Right lobe of liver (tissue), 6 donors: ENCODE measurements around the gene MGA. TPM values are rescaled to one million over a fixed set of nuclear protein-coding genes. Genes with fewer than 3 reads are reported as not detected.
A peak's percentile ranks its signal among the peaks of the same experiment; 100 is the strongest.

Source experiments
- ATAC-seq, 4 donors: fragments of 200-7000 bp; cut with Tn5 transposase; one replicate each; pipeline ENCODE4 v1.9.1; 2020; ENCODE audit warnings: mild to moderate bottlenecking in 4 of 4, moderate library complexity in 4 of 4
- DNase-seq, 3 donors: peaks; one replicate each; pipeline ENCODE4 v3.0.0-alpha.2; 2020
- H3K27ac ChIP-seq, 3 donors: fragments of 200-600 bp; one replicate each; pipeline ENCODE4 v1.8.0; 2022
- H3K27me3 ChIP-seq, 2 donors: fragments of 200-600 bp; one replicate each; pipeline ENCODE4 v1.8.0; 2022
- H3K36me3 ChIP-seq, 4 donors: fragments of 200-600 bp; sonication (generic) in 1 of 4; one replicate each; pipeline versions ENCODE4 v1.5.1 to v1.8.0; 2017 to 2022; ENCODE audit warnings: control low read depth in 1 of 4
- H3K4me1 ChIP-seq, 4 donors: fragments of 200-600 bp; sonication (generic) in 1 of 4; one replicate each; pipeline versions ENCODE4 v1.5.1 to v1.8.0; 2017 to 2022; ENCODE audit warnings: control low read depth in 1 of 4
- H3K4me3 ChIP-seq, 3 donors: fragments of 200-600 bp; one replicate each; pipeline ENCODE4 v1.8.0; 2022
- H3K9me3 ChIP-seq, 4 donors: fragments of 200-600 bp; sonication (generic) in 1 of 4; one replicate each; pipeline versions ENCODE4 v1.5.1 to v1.8.0; 2017 to 2022; ENCODE audit warnings: control low read depth in 1 of 4
- POLR2A ChIP-seq: fragments of 450-650 bp; IDR thresholded peaks from one replicate; pipeline ENCODE4 v1.6.1; 2017; ENCODE audit warnings: antibody characterized with exemption, mild to moderate bottlenecking
- WGBS: methylation state at CpG from one replicate; pipeline ENCODE4 v1.1.6; 2018; ENCODE audit warnings: low coverage, low lambda C conversion rate; ENCODE audit not compliant: insufficient coverage; ENCODE audit errors: missing lambda C conversion rate; 5-methylcytosine and 5-hydroxymethylcytosine counted together
- intact Hi-C, 2 donors: fragments of 100-400 bp; cut with DNase I; formaldehyde crosslinking; loops; one replicate each; pipeline versions ENCODE4 v1.11.2 to v1.14.1; 2022
- total RNA-seq, 6 experiments: library from RNA; depleted of rRNA in 2 of 6; stranded (reverse); fragments of >200 nt in 2 of 6; fragmentation: NEBNext Ultra II Directional in 3 of 6; extraction: Animal tissue kit (Norgen Biotek cat#: 25700) in 3 of 6; gene quantifications; one replicate each; pipeline versions ENCODE4 v1.1.0 to v1.2.4, GENCODE V29; 2016 to 2023
- TF ChIP-seq, protein P1 (sequence below), 4 donors: fragments of 200-600 bp in 3 of 4; fragments of 450-650 bp in 1 of 4; IDR thresholded peaks; one replicate each; pipeline versions ENCODE4 v1.5.1 to v1.8.0; 2016 to 2022; ENCODE audit warnings: antibody characterized with exemption in 4 of 4, mild to moderate bottlenecking in 2 of 4
- donor health status: DM: no; HTN: yes; CAD: no.
- donor health status: DM: no; HTN: no; CAD: no.
- donor health status: DM: no; HTN: no; CAD: no.
- donor health status: DM: no; HTN: yes; CAD: no.
- donor health status: DM: no; HTN: yes; CAD: no.

The MGA gene
- total RNA-seq, 6 experiments from 2014 or later = 10.9 to 17.2 (median 12.1) TPM

DNA sequence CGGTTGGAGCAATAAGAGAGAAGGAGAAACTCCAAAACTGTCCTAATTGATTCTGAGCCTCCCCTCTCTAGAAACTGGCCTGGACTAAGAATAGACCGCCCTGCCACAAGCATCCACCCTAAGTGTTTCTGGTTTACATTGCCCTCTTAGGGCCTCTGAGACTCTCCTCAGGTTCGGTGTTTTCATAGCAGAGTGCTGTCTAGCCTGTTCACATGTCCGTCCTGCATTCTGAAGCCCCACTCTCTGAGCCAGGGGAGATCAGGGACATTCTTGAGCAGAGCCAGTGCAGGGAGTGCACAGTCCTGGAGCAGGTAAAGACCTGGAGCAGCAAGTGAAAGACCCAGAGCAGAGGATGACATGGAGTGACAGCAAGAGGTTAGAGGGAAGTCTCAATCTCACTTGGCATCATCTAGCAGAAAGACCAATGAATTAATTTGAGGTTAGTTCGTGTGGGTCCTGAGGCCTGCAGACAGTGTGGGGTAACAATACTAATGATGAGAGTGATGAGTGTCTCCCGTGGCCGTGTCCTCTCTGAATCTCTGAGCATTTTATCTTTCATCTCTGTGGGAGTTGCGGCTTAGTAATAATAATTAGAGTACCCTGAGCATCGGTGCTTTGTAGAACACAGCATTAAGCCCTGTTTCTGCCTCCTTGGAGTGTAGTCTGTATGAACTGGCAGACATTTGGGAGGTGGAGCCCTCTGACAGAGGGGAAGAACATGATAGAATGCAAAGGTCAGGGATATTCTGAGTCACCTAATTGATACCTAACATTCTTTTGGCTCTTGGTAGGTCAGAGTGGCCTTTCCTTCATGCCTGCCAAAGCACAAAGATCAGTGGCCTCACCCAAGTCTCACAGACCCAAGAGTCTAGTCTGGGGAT is 138.6 kb downstream of the MGA start:
- 86% methylated on average over 5 of the region's 9 CpGs for WGBS
- no peaks in the 10 kb centered on the region for H3K36me3 ChIP-seq
- peaks cover 0 to 10% (median 0%) of the 10 kb centered on the region in 4 donors for H3K4me1 ChIP-seq
- no peak for DNase-seq
- no peaks in the 10 kb centered on the region for H3K27me3 ChIP-seq
- no peak overlapping the region for H3K27ac ChIP-seq
- H3K9me3 ChIP-seq = no peaks in the 10 kb centered on the region
- no peak for TF ChIP-seq POLR2A
- TF ChIP-seq, protein P1, sequence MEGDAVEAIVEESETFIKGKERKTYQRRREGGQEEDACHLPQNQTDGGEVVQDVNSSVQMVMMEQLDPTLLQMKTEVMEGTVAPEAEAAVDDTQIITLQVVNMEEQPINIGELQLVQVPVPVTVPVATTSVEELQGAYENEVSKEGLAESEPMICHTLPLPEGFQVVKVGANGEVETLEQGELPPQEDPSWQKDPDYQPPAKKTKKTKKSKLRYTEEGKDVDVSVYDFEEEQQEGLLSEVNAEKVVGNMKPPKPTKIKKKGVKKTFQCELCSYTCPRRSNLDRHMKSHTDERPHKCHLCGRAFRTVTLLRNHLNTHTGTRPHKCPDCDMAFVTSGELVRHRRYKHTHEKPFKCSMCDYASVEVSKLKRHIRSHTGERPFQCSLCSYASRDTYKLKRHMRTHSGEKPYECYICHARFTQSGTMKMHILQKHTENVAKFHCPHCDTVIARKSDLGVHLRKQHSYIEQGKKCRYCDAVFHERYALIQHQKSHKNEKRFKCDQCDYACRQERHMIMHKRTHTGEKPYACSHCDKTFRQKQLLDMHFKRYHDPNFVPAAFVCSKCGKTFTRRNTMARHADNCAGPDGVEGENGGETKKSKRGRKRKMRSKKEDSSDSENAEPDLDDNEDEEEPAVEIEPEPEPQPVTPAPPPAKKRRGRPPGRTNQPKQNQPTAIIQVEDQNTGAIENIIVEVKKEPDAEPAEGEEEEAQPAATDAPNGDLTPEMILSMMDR (IDR thresholded peaks at IDR 0.05) = no peak
- no peak overlapping the region for H3K4me3 ChIP-seq
- ATAC-seq = peak; percentile 42 to 97 (median 68)
- intact Hi-C loops = no loop called here

DNA sequence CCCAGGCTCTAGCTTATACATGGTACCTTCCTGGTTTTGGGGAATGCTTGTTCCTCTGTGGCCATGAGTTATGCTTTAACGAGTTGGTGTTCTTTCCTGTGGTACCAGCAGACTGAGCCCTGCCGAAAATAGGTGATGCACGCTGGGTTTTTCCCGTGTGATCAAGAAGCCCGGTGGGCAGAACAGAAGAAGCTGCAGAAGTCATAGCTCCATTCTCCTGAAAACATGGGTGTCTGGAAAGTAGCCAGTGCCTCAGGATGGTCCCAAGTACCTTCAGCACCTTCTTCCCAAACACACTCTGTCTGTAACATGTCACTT is 139.2 kb downstream of the MGA start:
- intact Hi-C loops = no loop called here
- DNase-seq (no peak), ATAC-seq (no peak)
- no peak for TF ChIP-seq POLR2A
- TF ChIP-seq, protein P1 (IDR thresholded peaks at IDR 0.05) = no peak
- Histone ChIP-seq H3K36me3 (no peaks in the 10 kb centered on the region), H3K4me1 (peaks cover 0 to 10% (median 0%) of the 10 kb centered on the region in 4 donors), H3K4me3 (no peak overlapping the region), H3K9me3 (no peaks in the 10 kb centered on the region), H3K27ac (no peak overlapping the region), H3K27me3 (no peaks in the 10 kb centered on the region)
- WGBS = 76% methylated on average over 3 of the region's 5 CpGs

DNA sequence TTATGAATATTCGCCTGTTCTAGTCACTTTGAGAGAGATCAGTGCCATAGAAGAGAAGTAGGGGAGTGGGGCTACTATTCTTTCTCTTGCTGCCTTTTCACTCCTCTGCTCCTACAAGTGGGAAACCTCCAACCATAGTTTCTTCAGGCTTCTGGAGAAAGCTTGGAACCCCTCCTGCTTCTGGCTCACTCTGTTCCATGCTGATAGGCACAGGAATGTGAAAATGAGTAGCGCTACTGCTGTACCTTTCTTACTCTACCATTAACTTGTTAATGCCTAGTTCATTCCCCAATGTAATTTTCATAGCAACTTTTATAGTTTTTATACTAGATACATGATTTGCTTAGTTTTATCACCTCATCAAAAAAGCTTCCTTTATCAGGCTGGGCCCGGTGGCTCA is 141.0 kb downstream of the MGA start:
- intact Hi-C loops = no loop called here
- Histone ChIP-seq H3K4me1 (peaks cover 0 to 10% (median 0%) of the 10 kb centered on the region in 4 donors), H3K9me3 (no peaks in the 10 kb centered on the region), H3K27ac (no peak overlapping the region), H3K36me3 (no peaks in the 10 kb centered on the region), H3K4me3 (no peak overlapping the region), H3K27me3 (no peaks in the 10 kb centered on the region)
- TF ChIP-seq POLR2A = no peak
- TF ChIP-seq, protein P1 (IDR thresholded peaks at IDR 0.05) = no peak
- WGBS = 98% methylated on average over 3 of the region's 3 CpGs
- ATAC-seq = no peak
- DNase-seq = no peak

DNA sequence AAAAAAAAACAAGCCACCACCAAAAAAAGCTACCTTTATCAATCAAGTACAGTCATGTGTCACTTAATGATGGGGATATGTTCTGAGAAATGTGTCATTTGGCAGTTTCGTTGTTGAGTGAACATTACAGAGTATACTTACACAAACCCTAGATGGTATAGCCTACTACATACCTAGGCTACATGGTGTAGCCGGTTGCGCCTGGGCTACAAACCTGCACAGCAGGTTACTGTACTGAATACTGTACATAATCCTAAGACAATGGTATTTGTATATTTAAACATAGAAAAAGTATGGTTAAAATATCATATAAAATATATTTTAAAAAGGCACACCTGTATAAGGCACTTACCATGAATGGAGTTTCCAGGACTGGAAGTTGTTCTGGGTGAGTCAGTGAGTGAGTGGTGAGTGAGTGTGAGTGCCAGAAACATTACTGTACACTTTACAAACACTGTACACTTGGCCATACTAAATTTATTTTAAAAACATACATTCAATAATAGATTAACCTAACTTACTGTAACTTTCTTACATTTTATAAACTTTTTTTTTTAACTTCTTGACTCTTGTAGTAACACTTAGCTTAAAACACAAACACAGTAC is 141.7 kb downstream of the MGA start:
- Histone ChIP-seq H3K27ac (no peak overlapping the region), H3K4me1 (peaks cover 0 to 10% (median 0%) of the 10 kb centered on the region in 4 donors), H3K36me3 (no peaks in the 10 kb centered on the region), H3K4me3 (no peak overlapping the region), H3K9me3 (no peaks in the 10 kb centered on the region), H3K27me3 (no peaks in the 10 kb centered on the region)
- WGBS = 89% methylated on average over 3 of the region's 3 CpGs
- DNase-seq (peak in 1 of 3 donors; percentile 1), ATAC-seq (no peak)
- intact Hi-C loops = no loop called here
- TF ChIP-seq, protein P1 (IDR thresholded peaks at IDR 0.05) = no peak
- no peak for TF ChIP-seq POLR2A
